Transverse colon (tissue), 4 donors: ENCODE measurements around the gene RFX2. TPM values are rescaled to one million over a fixed set of nuclear protein-coding genes. Genes with fewer than 3 reads are reported as not detected.

Source experiments
- DNase-seq: peaks from one replicate; pipeline ENCODE4 v3.0.0-alpha.2; 2019
- H3K27ac ChIP-seq, 4 donors: fragments of 200-600 bp; sonication (generic); 2 replicates each; pipeline ENCODE4 v1.5.1; 2016 to 2018; ENCODE audit warnings: inconsistent platforms in 4 of 4
- H3K27me3 ChIP-seq: fragments of 200-600 bp; sonication (generic); 2 replicates; pipeline ENCODE4 v1.5.1; 2017; ENCODE audit warnings: inconsistent platforms
- H3K36me3 ChIP-seq, 4 donors: fragments of 200-600 bp; sonication (generic); 2 replicates each; pipeline ENCODE4 v1.5.1; 2017 to 2019; ENCODE audit warnings: inconsistent platforms in 4 of 4
- H3K4me1 ChIP-seq, 4 donors: fragments of 200-600 bp; sonication (generic); 2 replicates each; pipeline ENCODE4 v1.5.1; 2017 to 2020; ENCODE audit warnings: inconsistent platforms in 4 of 4
- H3K4me3 ChIP-seq, 4 donors: fragments of 200-600 bp; sonication (generic); 1 replicate in 1 of 4; 2 replicates in 3 of 4; pipeline versions ENCODE4 v1.5.1 to v1.6.1; 2017 to 2019; ENCODE audit warnings: inconsistent platforms in 4 of 4
- H3K9me3 ChIP-seq, 2 donors: fragments of 200-600 bp; sonication (generic); 2 replicates each; pipeline ENCODE4 v1.5.1; 2017 to 2019; ENCODE audit warnings: inconsistent platforms in 2 of 2
- EP300 ChIP-seq: sonication (generic); formaldehyde crosslinking; IDR thresholded peaks from one replicate; pipeline ENCODE4 v1.6.1; 2017; ENCODE audit warnings: antibody characterized with exemption, low read depth
- POLR2A ChIP-seq: fragments of 450-650 bp; IDR thresholded peaks from one replicate; pipeline ENCODE4 v1.6.1; 2016; ENCODE audit warnings: antibody characterized with exemption, mild to moderate bottlenecking, moderate library complexity
- POLR2AphosphoS5 ChIP-seq, 3 donors: sonication (generic); formaldehyde crosslinking; IDR thresholded peaks; one replicate each; pipeline ENCODE4 v1.6.1; 2016; ENCODE audit warnings: antibody characterized with exemption in 3 of 3
- WGBS, 2 donors: methylation state at CpG; one replicate each; pipeline ENCODE4 v1.1.5; 2018; ENCODE audit warnings: low coverage in 1 of 2; 5-methylcytosine and 5-hydroxymethylcytosine counted together
- in situ Hi-C, 4 donors: fragments of 200-750 bp; cut with MboI; loops; one replicate each; pipeline versions ENCODE4 v1.15.0 to v1.15.1; 2017; ENCODE audit warnings: low sequenced_read_pairs in 3 of 4, low pct_ligation_motif_present in 1 of 4, low pct_unique_long_range_greater_than_20kb in 1 of 4
- intact Hi-C: fragments of 100-400 bp; cut with DNase I; formaldehyde crosslinking; loops from one replicate; pipeline ENCODE4 v1.15.1; 2023; ENCODE audit warnings: low total_unique reads
- total RNA-seq, 4 donors: library from RNA; depleted of rRNA; stranded (reverse); fragments of >200 nt; gene quantifications; one replicate each; pipeline ENCODE4 v1.1.0, GENCODE V29; 2016
- TF ChIP-seq, protein P1 (sequence below), 5 experiments: fragments of 200-600 bp in 3 of 5; fragments of 450-650 bp in 2 of 5; sonication (generic) in 3 of 5; IDR thresholded peaks; 1 replicate in 2 of 5; 2 replicates in 3 of 5; pipeline ENCODE4 v1.5.1; 2016 to 2017; ENCODE audit warnings: antibody characterized with exemption in 5 of 5, inconsistent platforms in 3 of 5, mild to moderate bottlenecking in 2 of 5, moderate library complexity in 1 of 5

Gene RFX2
- total RNA-seq, 4 donors from 2014 or later: 6.1 to 57.5 (median 11.8) TPM

GRCh38 chr19:6090634-6091033 lies 19.7 kb downstream of the RFX2 start:
- Histone ChIP-seq H3K36me3 (no peaks in the 10 kb centered on the region), H3K27me3 (no peaks in the 10 kb centered on the region), H3K4me3 (no peak overlapping the region), H3K27ac (peak overlapping the region; percentile 94 to 97 (median 96)), H3K4me1 (peaks cover 33 to 72% (median 51%) of the 10 kb centered on the region in 4 donors), H3K9me3 (no peaks in the 10 kb centered on the region)
- no peak for DNase-seq
- no peak for TF ChIP-seq POLR2A
- TF ChIP-seq, protein P1, sequence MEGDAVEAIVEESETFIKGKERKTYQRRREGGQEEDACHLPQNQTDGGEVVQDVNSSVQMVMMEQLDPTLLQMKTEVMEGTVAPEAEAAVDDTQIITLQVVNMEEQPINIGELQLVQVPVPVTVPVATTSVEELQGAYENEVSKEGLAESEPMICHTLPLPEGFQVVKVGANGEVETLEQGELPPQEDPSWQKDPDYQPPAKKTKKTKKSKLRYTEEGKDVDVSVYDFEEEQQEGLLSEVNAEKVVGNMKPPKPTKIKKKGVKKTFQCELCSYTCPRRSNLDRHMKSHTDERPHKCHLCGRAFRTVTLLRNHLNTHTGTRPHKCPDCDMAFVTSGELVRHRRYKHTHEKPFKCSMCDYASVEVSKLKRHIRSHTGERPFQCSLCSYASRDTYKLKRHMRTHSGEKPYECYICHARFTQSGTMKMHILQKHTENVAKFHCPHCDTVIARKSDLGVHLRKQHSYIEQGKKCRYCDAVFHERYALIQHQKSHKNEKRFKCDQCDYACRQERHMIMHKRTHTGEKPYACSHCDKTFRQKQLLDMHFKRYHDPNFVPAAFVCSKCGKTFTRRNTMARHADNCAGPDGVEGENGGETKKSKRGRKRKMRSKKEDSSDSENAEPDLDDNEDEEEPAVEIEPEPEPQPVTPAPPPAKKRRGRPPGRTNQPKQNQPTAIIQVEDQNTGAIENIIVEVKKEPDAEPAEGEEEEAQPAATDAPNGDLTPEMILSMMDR (IDR thresholded peaks at IDR 0.05): no peak
- no peak for TF ChIP-seq EP300
- no peak for TF ChIP-seq POLR2AphosphoS5 (IDR thresholded peaks at IDR 0.05)
- intact Hi-C loops: no loop called here
- 81 to 93% methylated on average over 3 of the region's 3 CpGs for WGBS, 2 donors
- in situ Hi-C loops: no loop called here

GRCh38 chr19:6088602-6089049 lies 21.7 kb downstream of the RFX2 start:
- H3K4me1 ChIP-seq: peaks cover 33 to 68% (median 51%) of the 10 kb centered on the region in 4 donors
- TF ChIP-seq EP300 (no peak), POLR2AphosphoS5 (IDR thresholded peaks at IDR 0.05) (no peak), POLR2A (no peak)
- TF ChIP-seq, protein P1 (IDR thresholded peaks at IDR 0.05): no peak
- intact Hi-C loops: no loop called here
- H3K36me3 ChIP-seq: no peaks in the 10 kb centered on the region
- H3K4me3 ChIP-seq: no peak overlapping the region
- peak overlapping the region; percentile 85 to 97 (median 95) for H3K27ac ChIP-seq
- in situ Hi-C loops: no loop called here
- no peak for DNase-seq
- H3K27me3 ChIP-seq: no peaks in the 10 kb centered on the region
- no peaks in the 10 kb centered on the region for H3K9me3 ChIP-seq
- WGBS, 2 donors: 65% methylated on average over 3 of the region's 3 CpGs

DNA sequence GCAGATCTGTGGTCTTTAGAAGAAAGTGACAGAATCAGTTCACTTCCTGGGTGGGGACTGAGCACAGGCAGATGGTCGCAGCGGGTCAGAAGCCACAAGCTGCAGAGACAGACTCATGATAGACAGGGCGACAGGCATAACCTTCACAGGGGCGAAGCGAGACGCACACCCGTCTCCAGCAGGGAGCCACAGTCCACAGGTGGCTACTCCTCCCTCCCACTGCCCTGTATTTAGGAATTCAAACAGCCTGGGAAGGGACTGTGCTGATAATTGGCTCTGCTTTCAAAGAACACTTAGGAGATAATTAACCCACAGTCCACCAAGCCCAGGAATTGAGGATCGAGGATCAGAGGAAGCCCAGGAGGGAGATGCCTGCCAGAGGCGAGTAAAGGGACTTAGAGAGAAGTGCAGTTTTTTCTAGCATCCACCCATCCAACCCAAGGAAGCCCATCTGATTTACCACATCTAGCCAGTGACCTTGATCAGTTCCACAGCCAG lies 23.2 kb downstream of the RFX2 start:
- peak; percentile 51 for TF ChIP-seq POLR2A
- TF ChIP-seq, protein P1 (IDR thresholded peaks at IDR 0.05): no peak
- peak in 2 of 3 donors; percentile 33 to 50 for TF ChIP-seq POLR2AphosphoS5 (IDR thresholded peaks at IDR 0.05)
- H3K4me1 ChIP-seq: peaks cover 25 to 53% (median 39%) of the 10 kb centered on the region in 4 donors
- intact Hi-C loops: no loop called here
- 5 to 15% methylated on average over 6 to 9 of the region's 9 CpGs for WGBS, 2 donors
- H3K27ac ChIP-seq: peak overlapping the region; percentile 85 to 97 (median 95)
- no peaks in the 10 kb centered on the region for H3K9me3 ChIP-seq
- H3K36me3 ChIP-seq: no peaks in the 10 kb centered on the region
- no peaks in the 10 kb centered on the region for H3K27me3 ChIP-seq
- peak; percentile 53 for DNase-seq
- in situ Hi-C loops: no loop called here
- peak overlapping the region in 1 of 4 donors; percentile 23 for H3K4me3 ChIP-seq

GRCh38 chr19:6086068-6086788 lies 24.1 kb downstream of the RFX2 start:
- H3K27ac ChIP-seq: peak overlapping the region; percentile 85 to 97 (median 95)
- TF ChIP-seq EP300 (no peak), POLR2A (no peak)
- H3K27me3 ChIP-seq: no peaks in the 10 kb centered on the region
- 64 to 73% methylated on average over 7 to 12 of the region's 12 CpGs for WGBS, 2 donors
- H3K4me1 ChIP-seq: peaks cover 25 to 44% (median 30%) of the 10 kb centered on the region in 4 donors
- no peak overlapping the region for H3K4me3 ChIP-seq
- no peak for DNase-seq
- in situ Hi-C loops (no loop called here), intact Hi-C loops (no loop called here)
- no peaks in the 10 kb centered on the region for H3K9me3 ChIP-seq
- no peaks in the 10 kb centered on the region for H3K36me3 ChIP-seq
